ENCODE results near the gene CD38. TPM values are rescaled to one million over a fixed set of nuclear protein-coding genes. Genes with fewer than 3 reads are reported as not detected.

CD38 gene
- total RNA-seq, 1 experiment from 2014 or later = 0.07 TPM

GRCh38 chr4:15890246-15890829 is 112.2 kb downstream of the CD38 start:
- Histone ChIP-seq H3K23me2 (ENCODE audit: insufficient read length, low read depth, low read length, poor library complexity, severe bottlenecking) (no peaks in the 10 kb centered on the region), H3T11ph (ENCODE audit: low read length) (no peak overlapping the region), H3K23ac (ENCODE audit: insufficient read length, low read depth, low read length) (no peak overlapping the region), H3K4me2 (ENCODE audit: insufficient read depth, insufficient read length, low read length) (no peak overlapping the region), H3K4me1 (ENCODE audit: insufficient read depth, low read length) (no peaks in the 10 kb centered on the region; the same call in 1 of the 2 replicates), H3K27ac (ENCODE audit: insufficient read length, low read depth, low read length) (no peak overlapping the region), H2BK15ac (ENCODE audit: low read depth, low read length) (no peak overlapping the region), H3K14ac (ENCODE audit: insufficient read depth, low read length) (no peak overlapping the region), H2BK120ac (ENCODE audit: low read depth, low read length, poor library complexity, severe bottlenecking) (no peak overlapping the region), H2AK5ac (ENCODE audit: insufficient read length, low read length) (no peak overlapping the region), H4K91ac (ENCODE audit: insufficient read length, low read depth, low read length) (no peak overlapping the region), H2BK20ac (ENCODE audit: low read depth, low read length, poor library complexity, severe bottlenecking) (no peak overlapping the region), H3K27me3 (ENCODE audit: insufficient read depth, low read length) (no peaks in the 10 kb centered on the region), H4K5ac (ENCODE audit: insufficient read length, low read depth, low read length) (no peak overlapping the region), H3K9ac (ENCODE audit: extremely low read depth, insufficient read length, low read length) (no peak overlapping the region), H3K79me2 (ENCODE audit: insufficient read depth, low read length) (no peaks in the 10 kb centered on the region), H3K79me1 (ENCODE audit: insufficient read depth, low read depth, low read length, poor library complexity, severe bottlenecking) (no peaks in the 10 kb centered on the region), H4K20me1 (ENCODE audit: control insufficient read depth, insufficient read depth, insufficient read length) (no peaks in the 10 kb centered on the region), H2BK12ac (ENCODE audit: insufficient read length, low read depth, low read length) (no peak overlapping the region), H3K18ac (ENCODE audit: insufficient read length, low read depth, low read length) (no peak overlapping the region), H3K56ac (ENCODE audit: insufficient read length, low read depth, low read length) (no peak overlapping the region), H2AFZ (ENCODE audit: low read length) (no peak overlapping the region), H4K8ac (replicated peaks; ENCODE audit: insufficient read length, low read depth, low read length) (no peak overlapping the region), H3K4ac (ENCODE audit: low read depth, low read length) (no peak overlapping the region), H2BK5ac (ENCODE audit: insufficient read length, low read length) (no peak overlapping the region), H3K9me3 (ENCODE audit: control insufficient read depth, low read depth, low read length) (no peaks in the 10 kb centered on the region)
- H3K27me3 Mint-ChIP-seq (ENCODE audit: low read depth) = no peaks in the 10 kb centered on the region; the same call in 1 of the 2 replicates
- no CpG with 5 or more reads among the region's 4 CpGs for WGBS (ENCODE audit: extremely low coverage, insufficient read length, low lambda C conversion rate)
- no peak for TF ChIP-seq CTCF (conservative IDR thresholded peaks at IDR 0.05)
- H3K36me3 Mint-ChIP-seq (ENCODE audit: insufficient read depth in 1 of 3, low read depth in 3 of 3) = no peaks in the 10 kb centered on the region
- peaks cover 2 to 13% of the 10 kb centered on the region in 2 experiments; a peak in 3 of 4 replicates for H3K4me1 Mint-ChIP-seq
- H3K9me3 Mint-ChIP-seq = no peaks in the 10 kb centered on the region
- DNase-seq = no peak
- H3K27ac Mint-ChIP-seq = no peak overlapping the region
- H3K4me3 Mint-ChIP-seq = no peak overlapping the region

Data from H9 (cell line).